ENCODE measurements around the gene BCAN.

The BCAN gene, protein sequence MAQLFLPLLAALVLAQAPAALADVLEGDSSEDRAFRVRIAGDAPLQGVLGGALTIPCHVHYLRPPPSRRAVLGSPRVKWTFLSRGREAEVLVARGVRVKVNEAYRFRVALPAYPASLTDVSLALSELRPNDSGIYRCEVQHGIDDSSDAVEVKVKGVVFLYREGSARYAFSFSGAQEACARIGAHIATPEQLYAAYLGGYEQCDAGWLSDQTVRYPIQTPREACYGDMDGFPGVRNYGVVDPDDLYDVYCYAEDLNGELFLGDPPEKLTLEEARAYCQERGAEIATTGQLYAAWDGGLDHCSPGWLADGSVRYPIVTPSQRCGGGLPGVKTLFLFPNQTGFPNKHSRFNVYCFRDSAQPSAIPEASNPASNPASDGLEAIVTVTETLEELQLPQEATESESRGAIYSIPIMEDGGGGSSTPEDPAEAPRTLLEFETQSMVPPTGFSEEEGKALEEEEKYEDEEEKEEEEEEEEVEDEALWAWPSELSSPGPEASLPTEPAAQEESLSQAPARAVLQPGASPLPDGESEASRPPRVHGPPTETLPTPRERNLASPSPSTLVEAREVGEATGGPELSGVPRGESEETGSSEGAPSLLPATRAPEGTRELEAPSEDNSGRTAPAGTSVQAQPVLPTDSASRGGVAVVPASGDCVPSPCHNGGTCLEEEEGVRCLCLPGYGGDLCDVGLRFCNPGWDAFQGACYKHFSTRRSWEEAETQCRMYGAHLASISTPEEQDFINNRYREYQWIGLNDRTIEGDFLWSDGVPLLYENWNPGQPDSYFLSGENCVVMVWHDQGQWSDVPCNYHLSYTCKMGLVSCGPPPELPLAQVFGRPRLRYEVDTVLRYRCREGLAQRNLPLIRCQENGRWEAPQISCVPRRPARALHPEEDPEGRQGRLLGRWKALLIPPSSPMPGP

DNA sequence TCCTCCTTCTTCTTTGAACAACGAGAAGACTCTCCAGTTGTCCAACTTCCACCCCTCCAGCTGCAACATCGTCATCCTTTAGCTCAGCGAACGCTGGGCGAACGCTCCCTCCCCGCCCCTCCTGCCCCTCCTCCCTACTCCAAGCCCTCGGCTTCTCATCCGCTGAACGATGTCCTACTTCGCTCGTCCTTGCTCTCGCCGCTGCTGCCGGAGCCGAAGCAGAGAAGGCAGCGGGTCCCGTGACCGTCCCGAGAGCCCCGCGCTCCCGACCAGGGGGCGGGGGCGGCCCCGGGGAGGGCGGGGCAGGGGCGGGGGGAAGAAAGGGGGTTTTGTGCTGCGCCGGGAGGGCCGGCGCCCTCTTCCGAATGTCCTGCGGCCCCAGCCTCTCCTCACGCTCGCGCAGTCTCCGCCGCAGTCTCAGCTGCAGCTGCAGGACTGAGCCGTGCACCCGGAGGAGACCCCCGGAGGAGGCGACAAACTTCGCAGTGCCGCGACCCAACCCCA lies at the start of gene BCAN:
TSS of gene BCAN (plus strand) at position 357 of the 504 bp plus-strand sequence. CDS start 3,938 bp downstream, outside the sequence.
- H3K27ac Mint-ChIP-seq = no peak within 1 kb of the TSS
- peaks cover 32% of the 10 kb centered on the region for H3K4me1 Mint-ChIP-seq (ENCODE audit: low read depth)
- no peaks in the 10 kb centered on the region for H3K36me3 Mint-ChIP-seq
- peaks cover 50% of the 10 kb centered on the region for H3K27me3 Mint-ChIP-seq
- H3K4me3 Mint-ChIP-seq = peak within 1 kb of the TSS; percentile 71
- no peaks in the 10 kb centered on the region for H3K9me3 Mint-ChIP-seq (ENCODE audit: low read depth)

GRCh38 chr1:156592158-156592909 lies 49.6 kb upstream of the BCAN start:
- Mint-ChIP-seq H3K9me3 (ENCODE audit: low read depth) (no peaks in the 10 kb centered on the region), H3K36me3 (no peaks in the 10 kb centered on the region), H3K27me3 (no peaks in the 10 kb centered on the region), H3K27ac (peak overlapping the region; percentile 25), H3K4me3 (peak overlapping the region; percentile 92), H3K4me1 (ENCODE audit: low read depth) (peaks cover 27% of the 10 kb centered on the region)

DNA sequence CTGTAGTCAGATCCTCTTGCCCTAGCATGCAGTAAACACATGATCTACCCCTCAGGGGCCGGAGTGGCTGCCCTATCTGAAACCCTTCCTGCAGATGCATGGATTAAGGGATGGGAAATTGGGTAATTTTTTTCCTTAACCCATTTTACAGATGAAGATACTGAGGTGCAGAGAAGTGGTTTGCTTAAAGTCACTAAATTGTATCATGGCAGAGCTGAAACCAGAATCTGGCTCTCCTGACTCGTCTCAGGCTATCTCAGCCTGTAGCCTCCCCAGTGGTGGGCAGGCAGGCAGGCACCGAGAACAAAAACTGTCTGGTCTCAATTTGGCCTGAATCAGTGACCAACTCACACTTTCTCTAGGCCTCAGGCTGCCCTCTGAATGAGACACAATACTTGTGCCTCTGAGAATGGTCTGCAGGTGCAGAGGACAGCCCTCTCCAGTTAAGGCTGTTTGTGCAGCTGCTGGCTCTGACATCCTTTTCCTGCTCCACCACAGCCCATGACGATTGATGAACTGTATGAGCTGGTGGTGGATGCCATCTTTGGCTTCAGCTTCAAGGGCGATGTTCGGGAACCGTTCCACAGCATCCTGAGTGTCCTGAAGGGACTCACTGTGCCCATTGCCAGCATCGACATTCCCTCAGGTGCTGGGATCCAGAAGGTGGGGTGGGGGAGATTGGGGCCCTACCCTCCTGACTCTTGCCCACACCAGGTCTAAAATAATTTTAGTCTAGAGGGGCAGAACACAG lies 48.8 kb upstream of the BCAN start:
- H3K27ac Mint-ChIP-seq = peak overlapping the region; percentile 25

DNA sequence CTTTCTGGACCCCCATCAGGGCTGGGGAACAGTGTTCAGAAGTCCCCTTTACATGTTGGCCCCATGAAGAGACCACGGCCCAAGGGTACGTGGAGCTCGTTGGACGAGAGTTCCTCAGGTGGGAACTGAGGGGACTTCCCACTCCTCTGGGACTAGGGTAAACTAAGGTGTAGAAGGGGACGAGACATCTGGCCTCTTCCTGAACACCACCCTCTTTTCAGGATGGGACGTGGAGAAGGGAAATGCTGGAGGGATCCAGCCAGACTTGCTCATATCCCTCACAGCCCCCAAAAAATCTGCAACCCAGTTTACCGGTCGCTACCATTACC lies 48.3 kb upstream of the BCAN start:
- Mint-ChIP-seq H3K36me3 (no peaks in the 10 kb centered on the region), H3K4me1 (ENCODE audit: low read depth) (peaks cover 27% of the 10 kb centered on the region), H3K27me3 (no peaks in the 10 kb centered on the region), H3K4me3 (no peak overlapping the region), H3K27ac (no peak overlapping the region), H3K9me3 (ENCODE audit: low read depth) (no peaks in the 10 kb centered on the region)

More for the DNA sequence above, 48.8 kb upstream of the BCAN start:
- Mint-ChIP-seq H3K36me3 (no peaks in the 10 kb centered on the region), H3K9me3 (ENCODE audit: low read depth) (no peaks in the 10 kb centered on the region), H3K4me3 (peak overlapping the region; percentile 92), H3K4me1 (ENCODE audit: low read depth) (peaks cover 27% of the 10 kb centered on the region), H3K27me3 (no peaks in the 10 kb centered on the region)

DNA sequence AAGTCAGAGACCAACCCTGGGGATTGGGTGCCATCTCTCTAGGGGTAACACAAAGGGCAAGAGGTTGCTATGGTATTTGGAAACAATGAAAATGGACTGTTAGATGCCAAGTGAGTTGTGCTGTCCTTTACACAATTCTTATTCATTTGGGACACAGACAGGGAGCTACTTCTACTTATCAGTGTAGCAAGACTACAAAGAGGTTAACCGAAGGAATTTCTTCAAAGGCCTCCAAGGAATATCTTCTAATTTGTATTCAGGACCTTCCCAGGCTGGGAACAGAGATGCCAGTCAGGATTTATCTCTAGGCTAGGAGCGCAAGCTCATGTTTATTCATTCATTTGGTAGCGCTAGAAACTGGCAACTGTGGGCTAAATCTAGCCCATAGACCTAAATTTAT lies 47.7 kb upstream of the BCAN start:
- Mint-ChIP-seq H3K9me3 (ENCODE audit: low read depth) (no peaks in the 10 kb centered on the region), H3K4me3 (no peak overlapping the region), H3K36me3 (no peaks in the 10 kb centered on the region), H3K4me1 (ENCODE audit: low read depth) (peaks cover 30% of the 10 kb centered on the region), H3K27me3 (no peaks in the 10 kb centered on the region), H3K27ac (peak overlapping the region; percentile 28)

GRCh38 chr1:156595016-156595415 lies 46.9 kb upstream of the BCAN start:
- Mint-ChIP-seq H3K4me3 (no peak overlapping the region), H3K4me1 (ENCODE audit: low read depth) (peaks cover 38% of the 10 kb centered on the region), H3K36me3 (peaks cover 3% of the 10 kb centered on the region), H3K27me3 (no peaks in the 10 kb centered on the region), H3K27ac (peak overlapping the region; percentile 50), H3K9me3 (ENCODE audit: low read depth) (no peaks in the 10 kb centered on the region)

- Mint-ChIP-seq H3K27me3 (no peaks in the 10 kb centered on the region), H3K9me3 (ENCODE audit: low read depth) (no peaks in the 10 kb centered on the region), H3K4me1 (ENCODE audit: low read depth) (peaks cover 35% of the 10 kb centered on the region), H3K4me3 (no peak overlapping the region), H3K36me3 (peaks cover 3% of the 10 kb centered on the region), H3K27ac (no peak overlapping the region)
Observed at GRCh38 chr1:156596426-156596825, 45.5 kb upstream of the BCAN start.

- Mint-ChIP-seq H3K4me1 (ENCODE audit: low read depth) (peaks cover 41% of the 10 kb centered on the region), H3K9me3 (ENCODE audit: low read depth) (no peaks in the 10 kb centered on the region), H3K27ac (peak overlapping the region; percentile 100), H3K4me3 (no peak overlapping the region), H3K36me3 (peaks cover 3% of the 10 kb centered on the region), H3K27me3 (no peaks in the 10 kb centered on the region)
Observed at GRCh38 chr1:156598125-156598524, 43.8 kb upstream of the BCAN start.

DNA sequence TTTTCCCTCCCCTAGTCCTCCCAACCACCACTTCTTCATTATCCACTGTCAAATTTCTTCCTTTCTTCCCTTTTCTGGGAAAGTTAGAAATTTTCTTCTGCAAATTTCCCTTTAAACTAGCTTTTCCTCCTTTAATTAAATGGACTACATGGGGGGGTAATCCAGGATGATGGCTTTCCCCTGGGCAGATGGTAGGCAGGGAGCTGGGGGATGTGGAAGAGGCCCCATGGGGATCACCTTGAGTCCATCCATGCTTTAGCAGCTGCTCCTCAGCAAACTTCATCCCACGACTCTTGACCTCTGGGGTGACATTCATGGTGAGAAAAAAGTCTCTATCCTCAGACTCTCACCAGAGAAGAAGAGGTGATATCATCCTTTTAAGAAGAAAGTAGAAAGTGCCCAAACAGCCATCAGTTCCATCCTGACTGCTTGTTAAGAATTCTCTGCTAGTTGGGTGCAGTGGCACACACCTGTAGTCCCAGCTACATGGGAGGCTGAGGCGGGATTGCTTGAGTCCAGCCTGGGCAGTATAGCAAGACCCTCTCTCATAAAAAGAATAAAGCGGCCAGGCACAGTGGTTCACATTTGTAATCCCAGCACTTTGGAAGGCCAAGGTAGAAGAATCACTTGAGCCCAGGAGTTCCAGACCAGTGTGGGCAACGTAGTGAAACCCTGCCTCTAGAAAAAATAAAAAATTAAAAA lies 43.0 kb upstream of the BCAN start:
- H3K4me1 Mint-ChIP-seq (ENCODE audit: low read depth) = peaks cover 39% of the 10 kb centered on the region
- H3K4me3 Mint-ChIP-seq = no peak overlapping the region
- peaks cover 3% of the 10 kb centered on the region for H3K36me3 Mint-ChIP-seq
- no peaks in the 10 kb centered on the region for H3K9me3 Mint-ChIP-seq (ENCODE audit: low read depth)
- H3K27ac Mint-ChIP-seq = peak overlapping the region; percentile 100
- no peaks in the 10 kb centered on the region for H3K27me3 Mint-ChIP-seq

GRCh38 chr1:156599811-156600210 lies 42.1 kb upstream of the BCAN start:
- H3K27ac Mint-ChIP-seq = peak overlapping the region; percentile 100

GRCh38 chr1:156600733-156601121 lies 41.2 kb upstream of the BCAN start:
- Mint-ChIP-seq H3K27me3 (no peaks in the 10 kb centered on the region), H3K27ac (peak overlapping the region; percentile 100), H3K4me1 (ENCODE audit: low read depth) (peaks cover 32% of the 10 kb centered on the region), H3K36me3 (peaks cover 3% of the 10 kb centered on the region), H3K9me3 (ENCODE audit: low read depth) (no peaks in the 10 kb centered on the region), H3K4me3 (peak overlapping the region; percentile 94)

More at GRCh38 chr1:156599811-156600210, 42.1 kb upstream of the BCAN start:
- no peaks in the 10 kb centered on the region for H3K27me3 Mint-ChIP-seq
- H3K4me1 Mint-ChIP-seq (ENCODE audit: low read depth) = peaks cover 37% of the 10 kb centered on the region
- no peaks in the 10 kb centered on the region for H3K9me3 Mint-ChIP-seq (ENCODE audit: low read depth)
- peaks cover 3% of the 10 kb centered on the region for H3K36me3 Mint-ChIP-seq
- peak overlapping the region; percentile 94 for H3K4me3 Mint-ChIP-seq

- H3K9me3 Mint-ChIP-seq (ENCODE audit: low read depth) = no peaks in the 10 kb centered on the region
- H3K4me3 Mint-ChIP-seq = peak within 1 kb of the TSS; percentile 94
- H3K27ac Mint-ChIP-seq = peak within 1 kb of the TSS; percentile 100
- no peaks in the 10 kb centered on the region for H3K27me3 Mint-ChIP-seq
- H3K4me1 Mint-ChIP-seq (ENCODE audit: low read depth) = peaks cover 32% of the 10 kb centered on the region
- H3K36me3 Mint-ChIP-seq = peaks cover 3% of the 10 kb centered on the region
Observed at GRCh38 chr1:156601122-156601830, 40.6 kb upstream of the BCAN start, which contains the start of gene GPATCH4. GPATCH4 (minus strand) TSS chr1:156601479.

- H3K27ac Mint-ChIP-seq = peak overlapping the region; percentile 100
- H3K4me1 Mint-ChIP-seq (ENCODE audit: low read depth) = peaks cover 31% of the 10 kb centered on the region
- H3K36me3 Mint-ChIP-seq = peaks cover 3% of the 10 kb centered on the region
- H3K4me3 Mint-ChIP-seq = peak overlapping the region; percentile 94
- H3K27me3 Mint-ChIP-seq = no peaks in the 10 kb centered on the region
- no peaks in the 10 kb centered on the region for H3K9me3 Mint-ChIP-seq (ENCODE audit: low read depth)
Observed at GRCh38 chr1:156601892-156602291, 40.0 kb upstream of the BCAN start.

All from activated naive CD8-positive, alpha-beta T cell (primary cell).